Neutrophil (primary cell): ENCODE results near the gene TPPP.
"Not testable (repeated sequence)": the region's sequence is repeated elsewhere in the genome, so short reads cannot be mapped to it uniquely, and the experiment has no call there.

Source experiments
- H3K27ac ChIP-seq: fragments of 200-600 bp; sonication (generic); 2 replicates; pipeline ENCODE4 v1.5.1; 2016; ENCODE audit warnings: mild to moderate bottlenecking, moderate library complexity
- H3K27me3 ChIP-seq: fragments of 200-600 bp; sonication (generic); 2 replicates; pipeline ENCODE4 v1.6.0; 2016; ENCODE audit warnings: mild to moderate bottlenecking
- H3K36me3 ChIP-seq: fragments of 200-600 bp; sonication (generic); 2 replicates; pipeline ENCODE4 v1.5.1; 2017
- H3K4me1 ChIP-seq, 2 experiments: fragments of 200-600 bp in 1 of 2; sonication (generic) in 1 of 2; 1 replicate in 1 of 2; 2 replicates in 1 of 2; pipeline versions ENCODE4 v1.5.1 to v1.6.1; 2013 to 2016; ENCODE audit warnings: low read depth in 1 of 2, low read length in 1 of 2, mild to moderate bottlenecking in 1 of 2, moderate library complexity in 1 of 2; ENCODE audit not compliant: control insufficient read depth in 1 of 2, insufficient read depth in 1 of 2
- H3K4me3 ChIP-seq, 2 experiments: fragments of 200-600 bp in 1 of 2; sonication (generic) in 1 of 2; 1 replicate in 1 of 2; 2 replicates in 1 of 2; pipeline ENCODE4 v1.5.1; 2013 to 2016; ENCODE audit warnings: low read depth in 1 of 2, low read length in 1 of 2, mild to moderate bottlenecking in 1 of 2, moderate library complexity in 1 of 2
- H3K9me3 ChIP-seq: fragments of 200-600 bp; sonication (generic); 2 replicates; pipeline ENCODE4 v1.5.1; 2016
- CTCF ChIP-seq: fragments of 200-600 bp; sonication (generic); IDR thresholded peaks from 2 replicates; pipeline ENCODE4 v1.5.1; 2016; ENCODE audit warnings: antibody characterized with exemption

The TPPP gene

GRCh38 chr5:693271-694041 lies at the start of gene TPPP:
TPPP (minus strand) TSS chr5:693352; CDS start chr5:678060, 15,292 bp downstream.
- not testable (repeated sequence) for H3K9me3 ChIP-seq, H3K4me1 ChIP-seq, H3K36me3 ChIP-seq
- H3K4me3 ChIP-seq = peak within 1 kb of the TSS; percentile 34 to 57
- H3K27ac ChIP-seq = peak within 1 kb of the TSS; percentile 43
- H3K27me3 ChIP-seq = peaks cover 41% of the 10 kb centered on the region

- H3K4me3 ChIP-seq, H3K27ac ChIP-seq, H3K27me3 ChIP-seq, H3K9me3 ChIP-seq, H3K36me3 ChIP-seq, H3K4me1 ChIP-seq: not testable (repeated sequence)
These were observed 49.1 kb upstream of the TPPP start for GRCh38 chr5:742276-742675.

- H3K27ac ChIP-seq, H3K4me1 ChIP-seq, H3K36me3 ChIP-seq: not testable (repeated sequence)
These were observed 41.0 kb upstream of the TPPP start for GRCh38 chr5:734145-734544.

GRCh38 chr5:732754-733454 lies 39.8 kb upstream of the TPPP start:
- not testable (repeated sequence) for H3K4me1 ChIP-seq, H3K4me3 ChIP-seq, H3K36me3 ChIP-seq, H3K27ac ChIP-seq, H3K9me3 ChIP-seq
- peaks cover 20% of the 10 kb centered on the region for H3K27me3 ChIP-seq

More at GRCh38 chr5:734145-734544, 41.0 kb upstream of the TPPP start:
- H3K4me3 ChIP-seq, H3K9me3 ChIP-seq: not testable (repeated sequence)
- H3K27me3 ChIP-seq = peaks cover 12% of the 10 kb centered on the region

- peaks cover 20% of the 10 kb centered on the region for H3K27me3 ChIP-seq
- not testable (repeated sequence) for H3K27ac ChIP-seq, H3K9me3 ChIP-seq, H3K4me3 ChIP-seq, H3K4me1 ChIP-seq, H3K36me3 ChIP-seq
These were observed 36.1 kb upstream of the TPPP start for GRCh38 chr5:729225-729624.

GRCh38 chr5:727087-727486 lies 33.9 kb upstream of the TPPP start:
- not testable (repeated sequence) for H3K9me3 ChIP-seq, H3K27me3 ChIP-seq, H3K36me3 ChIP-seq, H3K4me1 ChIP-seq, H3K27ac ChIP-seq, H3K4me3 ChIP-seq

- peaks cover 28% of the 10 kb centered on the region for H3K27me3 ChIP-seq
- H3K27ac ChIP-seq, H3K4me3 ChIP-seq, H3K4me1 ChIP-seq, H3K9me3 ChIP-seq, H3K36me3 ChIP-seq: not testable (repeated sequence)
These were observed 30.7 kb upstream of the TPPP start for GRCh38 chr5:723865-724264.

- not testable (repeated sequence) for H3K27ac ChIP-seq, H3K9me3 ChIP-seq, H3K4me1 ChIP-seq, H3K4me3 ChIP-seq, H3K36me3 ChIP-seq
- peaks cover 23% of the 10 kb centered on the region for H3K27me3 ChIP-seq
These were observed 30.2 kb upstream of the TPPP start for GRCh38 chr5:723309-723708.

GRCh38 chr5:719379-719778 lies 26.2 kb upstream of the TPPP start:
- not testable (repeated sequence) for H3K27ac ChIP-seq, H3K36me3 ChIP-seq, H3K4me1 ChIP-seq, H3K9me3 ChIP-seq, H3K4me3 ChIP-seq
- H3K27me3 ChIP-seq = peaks cover 32% of the 10 kb centered on the region

- Histone ChIP-seq H3K27ac (no peak overlapping the region), H3K4me1 (no peaks in the 10 kb centered on the region), H3K27me3 (peaks cover 35% of the 10 kb centered on the region), H3K36me3 (no peaks in the 10 kb centered on the region), H3K9me3 (no peaks in the 10 kb centered on the region), H3K4me3 (no peak overlapping the region)
- TF ChIP-seq CTCF = no peak
These were observed 24.0 kb upstream of the TPPP start for GRCh38 chr5:717143-717542.

GRCh38 chr5:716740-717139 lies 23.6 kb upstream of the TPPP start:
- not testable (repeated sequence) for H3K27ac ChIP-seq, H3K9me3 ChIP-seq

GRCh38 chr5:715636-716035 lies 22.5 kb upstream of the TPPP start:
- not testable (repeated sequence) for H3K4me3 ChIP-seq, H3K36me3 ChIP-seq, H3K27ac ChIP-seq, H3K9me3 ChIP-seq, H3K4me1 ChIP-seq
- peaks cover 37% of the 10 kb centered on the region for H3K27me3 ChIP-seq

More at GRCh38 chr5:716740-717139, 23.6 kb upstream of the TPPP start:
- peaks cover 35% of the 10 kb centered on the region for H3K27me3 ChIP-seq
- not testable (repeated sequence) for H3K36me3 ChIP-seq, H3K4me1 ChIP-seq, H3K4me3 ChIP-seq
